ENCODE measurements around the gene DGKG. TPM values are rescaled to one million over a fixed set of nuclear protein-coding genes. Genes with fewer than 3 reads are reported as not detected.

Gene DGKG
- total RNA-seq, 1 experiment from 2014 or later = 15.0 TPM

DNA sequence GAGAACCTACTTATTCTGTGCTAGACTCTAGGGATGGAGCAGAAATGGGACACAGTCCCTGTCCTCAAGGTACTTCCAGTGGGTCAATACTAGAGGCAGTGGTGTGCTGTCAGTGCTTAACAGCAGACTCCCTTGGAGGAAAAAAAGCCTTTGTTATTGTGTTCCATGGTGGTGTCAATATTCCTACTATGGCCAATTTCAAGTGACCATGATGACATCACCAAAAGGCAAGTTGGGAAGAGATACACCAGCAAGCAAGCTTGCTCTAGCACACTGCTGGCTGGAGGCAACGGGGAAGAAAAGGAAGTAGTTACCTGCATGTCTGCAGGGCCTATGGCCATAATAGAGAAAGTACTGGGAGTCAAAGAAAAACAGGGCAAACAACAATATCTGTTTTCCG, 163.6 kb downstream of the DGKG start:
- in situ Hi-C loops (cut with HindIII; ENCODE audit: low pct_unique_long_range_greater_than_20kb, low sequenced_read_pairs) = no loop called here
- DNase-seq (ENCODE audit: low read depth) = no peak

DNA sequence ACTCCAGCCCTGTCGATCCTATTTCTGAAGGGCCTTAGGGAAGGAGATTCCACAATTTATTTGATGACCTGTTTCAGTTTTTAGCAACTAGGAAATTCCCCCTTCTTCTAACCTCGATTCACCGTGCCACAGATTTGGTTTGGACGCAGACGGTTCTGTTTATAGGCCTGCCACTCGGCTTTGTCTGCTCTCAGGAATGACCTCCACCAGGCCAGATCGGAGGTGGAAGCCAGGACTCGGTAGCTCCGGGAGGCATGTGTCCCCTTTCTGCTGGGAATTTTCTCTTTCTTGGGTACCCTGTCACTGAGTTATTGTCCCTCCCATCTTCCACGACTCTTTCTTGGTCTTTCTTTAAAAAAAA, 167.6 kb downstream of the DGKG start:
- DNase-seq (ENCODE audit: low read depth) = no peak
- in situ Hi-C loops (cut with HindIII; ENCODE audit: low pct_unique_long_range_greater_than_20kb, low sequenced_read_pairs) = no loop called here

DNA sequence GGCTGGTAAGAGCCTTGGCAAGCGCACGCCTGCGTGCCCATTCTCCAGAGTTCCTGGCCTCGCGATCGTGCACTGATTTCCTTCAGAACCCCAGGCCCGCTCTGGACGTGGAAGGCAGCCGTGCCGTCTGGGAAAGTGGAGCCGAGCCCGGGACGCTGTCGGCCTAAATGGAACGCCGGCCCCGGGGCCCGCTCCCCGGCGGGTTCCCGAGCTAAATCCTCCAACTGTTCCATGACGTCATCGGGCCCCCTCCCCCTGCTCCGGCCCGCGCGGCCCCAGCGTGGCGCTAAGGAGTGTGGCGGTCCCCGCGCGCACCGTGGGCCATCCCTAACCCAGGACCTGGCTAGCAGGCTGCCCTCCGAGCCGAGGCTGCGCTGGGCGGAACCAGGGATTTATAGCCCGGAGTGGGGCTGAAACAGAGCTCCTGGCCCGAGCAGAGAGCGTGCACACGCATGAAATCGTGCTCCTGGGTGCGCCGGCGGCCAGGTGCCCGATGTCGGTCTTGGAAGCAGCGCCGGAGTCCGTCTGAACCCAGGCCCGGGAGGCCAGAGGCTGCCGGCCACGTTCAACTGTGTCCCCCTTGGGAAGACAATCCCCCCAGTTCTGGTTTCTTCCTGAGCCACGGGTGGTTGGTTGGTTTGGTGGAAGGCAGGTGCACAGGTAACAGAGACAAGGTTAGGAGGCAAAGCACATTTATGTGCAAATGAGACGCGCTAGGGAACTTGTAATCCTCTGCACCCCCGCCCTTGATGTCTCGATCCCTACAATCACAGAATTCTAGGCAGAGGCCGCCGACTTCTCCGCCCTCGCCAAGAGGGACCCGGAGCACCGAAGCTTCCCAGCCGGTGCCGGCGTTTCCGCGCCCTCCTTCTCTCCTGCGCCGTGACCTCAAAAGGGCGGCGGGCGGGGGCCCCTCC, 168.2 kb downstream of the DGKG start:
- in situ Hi-C loops (cut with HindIII; ENCODE audit: low pct_unique_long_range_greater_than_20kb, low sequenced_read_pairs) = no loop called here
- DNase-seq (ENCODE audit: low read depth) = no peak

DNA sequence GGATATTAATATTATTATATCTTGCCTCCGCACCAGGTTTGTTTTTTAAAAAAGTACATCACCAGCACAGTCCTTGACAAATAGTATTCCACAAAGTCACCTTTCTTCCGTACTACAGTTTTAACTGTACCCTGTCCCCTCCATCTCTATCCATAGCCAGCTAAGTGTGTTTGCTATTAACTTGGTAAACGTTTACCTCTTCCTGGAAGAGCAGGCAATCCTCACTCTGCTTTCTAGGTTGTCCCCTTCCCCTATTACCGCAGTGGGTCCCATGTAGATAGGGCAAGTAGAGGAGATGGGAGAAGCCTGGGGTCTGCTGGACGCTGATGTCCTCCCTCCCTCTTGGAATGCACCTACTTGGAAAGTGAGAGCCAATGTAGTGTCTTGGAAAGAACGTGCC, 169.2 kb downstream of the DGKG start:
- in situ Hi-C loops (cut with HindIII; ENCODE audit: low pct_unique_long_range_greater_than_20kb, low sequenced_read_pairs) = no loop called here
- DNase-seq (ENCODE audit: low read depth) = no peak

DNA sequence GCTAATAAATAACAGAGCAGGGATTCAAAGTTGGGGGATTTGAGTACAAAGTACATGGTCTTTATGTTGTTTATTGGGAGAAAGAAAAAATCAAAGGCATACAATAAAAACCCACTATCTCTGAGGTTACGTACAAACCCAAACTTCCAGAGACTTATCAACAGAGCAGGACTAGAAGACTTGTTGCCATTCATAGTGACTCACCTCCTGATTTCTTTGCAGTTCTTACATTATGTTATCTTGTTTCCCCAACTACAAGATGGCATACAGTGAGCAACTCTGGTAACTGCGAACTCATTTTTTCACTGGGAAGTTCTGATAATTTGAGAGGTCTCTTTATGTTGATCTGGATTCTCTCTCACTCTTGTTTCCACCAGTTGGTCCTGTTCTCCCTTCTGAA, 172.5 kb downstream of the DGKG start:
- in situ Hi-C loops (cut with HindIII; ENCODE audit: low pct_unique_long_range_greater_than_20kb, low sequenced_read_pairs) = no loop called here
- DNase-seq (ENCODE audit: low read depth) = no peak

DNA sequence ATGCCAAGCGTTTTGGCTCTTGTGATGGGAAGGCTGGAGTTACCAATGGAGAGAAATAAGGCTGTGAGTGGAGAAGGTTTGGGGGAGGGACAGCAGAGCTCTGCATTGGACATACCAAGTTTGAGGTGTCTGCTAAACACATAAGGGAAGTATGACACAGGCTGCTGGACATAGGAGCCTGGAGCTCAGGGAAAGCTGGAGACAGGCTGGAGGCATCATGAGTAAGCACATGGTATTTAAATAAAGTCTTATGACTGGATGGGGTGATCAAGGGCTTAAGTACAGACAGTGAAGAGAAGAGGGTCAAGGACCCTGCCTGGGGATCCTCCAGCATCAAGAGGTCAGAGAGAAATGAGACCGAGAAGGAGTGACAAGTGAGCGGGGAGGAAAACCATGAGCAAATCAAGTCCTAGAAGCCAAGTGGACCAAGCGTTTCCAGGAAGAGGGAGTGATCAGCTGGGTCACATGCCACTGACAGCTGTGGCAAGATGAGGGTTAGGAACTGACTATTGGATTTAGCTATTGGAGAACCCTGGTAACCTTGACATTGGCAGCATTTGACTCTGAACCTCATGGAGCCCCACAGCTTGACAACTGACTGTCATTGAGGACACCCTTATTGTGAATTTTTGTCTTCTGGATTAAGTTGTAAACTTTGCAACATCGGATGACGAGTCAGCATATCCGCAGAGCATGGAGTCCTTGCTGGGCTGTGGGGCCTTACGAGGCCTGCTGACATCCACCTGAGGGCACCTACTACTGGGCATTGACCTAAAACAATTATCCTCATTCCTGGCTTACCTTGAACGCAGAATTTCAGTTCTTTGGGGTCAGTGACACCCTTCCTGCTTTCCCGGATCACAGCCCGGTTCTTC, 174.4 kb downstream of the DGKG start:
- in situ Hi-C loops (cut with HindIII; ENCODE audit: low pct_unique_long_range_greater_than_20kb, low sequenced_read_pairs) = no loop called here
- no peak for DNase-seq (ENCODE audit: low read depth)

DNA sequence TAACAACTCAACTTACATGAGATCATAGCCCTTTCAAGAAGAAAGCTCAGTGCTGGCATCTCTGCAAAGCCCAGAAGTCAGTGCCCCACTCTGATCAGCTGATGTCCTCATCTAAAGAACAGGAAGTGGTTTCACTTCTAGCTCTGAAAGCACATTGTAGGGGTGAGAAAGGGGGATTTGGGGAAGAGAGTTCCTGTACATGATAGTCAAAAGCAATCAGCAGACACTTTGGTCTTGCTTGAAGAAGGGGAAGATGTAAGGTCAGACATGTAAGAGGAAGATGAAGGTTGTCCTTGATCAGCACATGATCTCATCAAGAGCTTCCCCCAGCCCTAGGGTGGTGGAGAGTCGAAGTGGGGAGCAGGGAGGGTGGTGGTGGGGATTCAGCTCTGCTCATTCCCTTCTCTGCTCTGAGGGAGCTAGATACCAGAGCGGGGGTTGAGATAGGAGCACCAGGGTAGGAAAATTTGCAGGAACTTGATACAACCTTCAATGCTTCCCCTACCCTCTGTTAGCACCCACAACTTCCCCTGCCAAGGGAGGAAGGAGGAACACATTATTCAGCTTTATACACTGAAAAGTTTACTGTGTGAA, 176.7 kb downstream of the DGKG start:
- in situ Hi-C loops (cut with HindIII; ENCODE audit: low pct_unique_long_range_greater_than_20kb, low sequenced_read_pairs) = no loop called here
- DNase-seq (ENCODE audit: low read depth) = no peak

DNA sequence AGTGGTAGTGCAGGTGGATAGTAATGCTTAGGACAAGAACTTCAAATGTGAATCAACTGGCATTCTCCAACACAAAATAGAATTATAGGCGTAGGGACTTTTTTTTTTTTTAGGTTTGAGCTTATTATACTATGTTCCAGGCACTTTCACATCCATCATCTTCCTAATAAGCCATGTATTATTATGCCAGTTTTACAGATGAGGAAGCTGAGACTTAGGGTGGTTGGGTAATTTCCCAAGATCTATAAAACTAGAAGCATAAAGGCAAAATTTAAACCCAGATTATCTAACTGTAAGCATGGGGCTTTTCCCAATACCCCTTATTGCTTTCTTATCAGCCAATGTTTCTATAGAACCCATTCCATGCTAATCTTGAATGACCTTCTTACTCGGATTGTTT, 178.0 kb downstream of the DGKG start:
- in situ Hi-C loops (cut with HindIII; ENCODE audit: low pct_unique_long_range_greater_than_20kb, low sequenced_read_pairs) = no loop called here
- DNase-seq (ENCODE audit: low read depth) = no peak

DNA sequence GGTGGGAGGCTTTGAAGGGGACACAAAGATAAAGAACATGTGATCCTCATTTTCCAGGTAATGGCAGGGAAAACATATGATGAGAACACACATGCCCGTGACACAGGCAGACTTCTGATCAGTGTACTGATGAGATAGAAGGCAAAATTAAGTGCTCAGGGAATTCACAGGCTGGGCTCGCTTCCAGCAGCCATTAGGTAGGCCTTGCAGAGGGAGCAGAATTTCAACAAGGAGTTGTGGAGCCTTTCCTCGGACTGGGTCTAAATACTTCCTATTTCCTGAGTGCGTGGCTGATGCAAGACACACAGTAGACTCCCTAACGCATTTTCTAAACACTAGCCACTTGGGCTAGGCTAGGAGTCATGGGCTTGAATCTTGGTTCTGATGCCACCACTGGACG, 179.2 kb downstream of the DGKG start:
- in situ Hi-C loops (cut with HindIII; ENCODE audit: low pct_unique_long_range_greater_than_20kb, low sequenced_read_pairs) = no loop called here
- DNase-seq (ENCODE audit: low read depth) = no peak

DNA sequence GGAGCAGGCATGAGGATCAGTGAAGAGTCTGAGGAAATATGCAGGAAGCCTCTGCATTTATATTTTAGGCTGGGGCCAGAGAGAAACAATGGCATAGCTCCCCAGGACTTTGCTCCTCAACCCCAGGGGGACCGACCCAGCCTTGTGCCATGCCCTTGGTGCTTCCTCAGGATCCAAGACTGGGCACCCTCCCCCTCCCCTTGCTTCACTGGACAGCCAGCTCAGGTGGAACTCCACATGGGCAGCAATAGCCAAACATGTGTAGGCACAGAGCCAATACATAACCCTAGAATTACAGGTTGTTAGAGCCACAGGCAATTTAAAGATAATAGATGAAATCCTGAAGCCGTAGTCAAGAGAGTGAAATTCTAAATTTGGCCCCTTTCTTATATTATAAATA, 180.1 kb downstream of the DGKG start:
- no peak for DNase-seq (ENCODE audit: low read depth)
- in situ Hi-C loops (cut with HindIII; ENCODE audit: low pct_unique_long_range_greater_than_20kb, low sequenced_read_pairs) = no loop called here

DNA sequence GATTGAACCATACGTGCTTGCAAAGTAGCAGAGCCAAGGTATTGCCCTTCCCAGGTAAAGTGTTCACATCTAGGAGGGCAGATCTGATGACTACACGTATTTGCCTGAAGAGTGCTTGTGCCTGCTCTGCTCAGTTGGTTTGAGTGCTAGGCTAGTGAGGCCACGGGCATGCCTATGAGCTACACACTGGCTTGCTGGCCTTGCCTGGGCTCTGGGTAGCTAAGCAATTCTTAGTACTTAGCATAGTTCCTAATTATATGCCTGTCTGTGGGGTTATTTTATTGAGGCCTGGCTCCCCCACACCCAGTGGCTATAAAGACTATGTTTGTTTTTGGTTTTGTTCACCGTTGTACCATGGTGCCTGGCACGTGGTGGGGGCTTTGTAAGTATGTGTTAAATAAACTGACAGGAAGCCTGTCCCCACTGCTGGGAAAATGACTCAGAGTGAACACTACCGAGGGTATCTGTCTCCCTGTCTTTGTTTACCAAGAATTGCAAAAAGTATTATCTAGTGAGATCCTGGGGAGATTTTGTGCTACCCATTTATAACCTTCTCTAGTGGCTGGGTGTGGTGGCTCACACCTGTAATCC, 181.0 kb downstream of the DGKG start:
- in situ Hi-C loops (cut with HindIII; ENCODE audit: low pct_unique_long_range_greater_than_20kb, low sequenced_read_pairs) = no loop called here
- no peak for DNase-seq (ENCODE audit: low read depth)

DNA sequence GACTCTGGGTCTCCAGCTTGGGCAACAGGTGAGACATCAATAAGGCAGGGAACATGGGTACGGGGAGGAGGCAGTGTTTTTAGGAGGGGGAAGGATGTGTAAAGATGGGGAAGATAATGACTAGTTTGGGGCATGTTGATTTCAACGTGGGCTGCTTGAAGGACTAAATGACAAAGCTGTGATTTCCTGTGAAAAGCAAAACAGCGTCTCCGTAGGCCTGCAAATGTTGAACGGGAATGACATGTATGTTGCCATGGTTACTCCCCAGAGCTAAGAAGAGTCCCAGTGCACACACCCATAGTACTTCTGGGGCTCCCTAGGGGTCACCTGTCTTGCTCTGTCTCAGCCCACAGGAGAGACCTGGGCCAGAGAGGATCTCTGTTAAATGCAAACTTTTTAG, 181.9 kb downstream of the DGKG start:
- DNase-seq (ENCODE audit: low read depth) = no peak
- in situ Hi-C loops (cut with HindIII; ENCODE audit: low pct_unique_long_range_greater_than_20kb, low sequenced_read_pairs) = no loop called here

DNA sequence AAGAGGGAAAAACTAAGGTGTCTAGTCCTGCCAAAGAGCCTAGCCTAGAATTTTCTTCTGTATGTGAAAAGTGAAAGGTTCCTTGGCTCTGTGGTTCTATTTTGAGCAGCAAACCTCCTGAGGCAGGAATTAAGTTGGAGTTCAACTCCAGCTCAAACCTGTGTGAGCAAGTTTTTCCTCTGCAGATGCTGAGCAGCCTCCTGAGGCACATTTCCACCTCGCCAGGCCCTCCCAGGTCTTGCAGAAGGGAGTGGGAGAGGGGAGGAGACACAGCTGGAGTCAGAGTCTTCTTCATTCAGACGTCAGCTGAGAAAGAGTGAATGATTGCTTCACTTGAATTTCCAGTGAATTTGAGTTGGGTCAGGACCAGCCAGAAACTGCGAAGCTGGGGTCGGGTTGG, 183.6 kb downstream of the DGKG start:
- no peak for DNase-seq (ENCODE audit: low read depth)
- in situ Hi-C loops (cut with HindIII; ENCODE audit: low pct_unique_long_range_greater_than_20kb, low sequenced_read_pairs) = no loop called here

DNA sequence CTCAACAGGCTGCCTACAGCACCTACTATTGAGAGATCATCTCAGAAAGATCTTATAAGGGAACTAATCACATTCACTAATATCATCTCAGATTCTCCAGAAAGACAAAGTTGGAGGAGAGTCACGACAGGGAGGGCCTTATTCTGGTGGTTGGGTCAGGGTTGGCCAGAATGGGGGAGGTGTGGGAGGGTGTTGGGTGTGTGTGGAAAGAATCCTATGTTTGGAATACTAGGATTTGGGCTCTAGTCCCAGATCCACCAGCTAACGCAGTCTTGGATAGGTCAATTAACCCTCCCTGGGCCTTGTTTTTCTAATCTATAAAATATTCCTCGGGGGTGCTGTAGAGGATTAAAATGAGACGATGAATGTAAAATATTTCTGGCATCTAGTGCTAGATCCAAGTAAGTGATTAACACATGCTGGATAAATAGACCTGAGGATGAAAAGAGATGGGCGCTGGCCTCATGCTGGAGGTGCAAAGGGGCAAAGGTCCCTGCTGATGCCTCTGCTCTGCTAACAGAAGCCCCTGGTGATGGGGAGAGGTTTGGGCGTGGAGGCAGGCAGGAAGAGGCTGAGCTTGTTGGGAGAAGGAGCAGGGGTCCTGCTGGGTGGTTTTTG, 185.6 kb downstream of the DGKG start:
- in situ Hi-C loops (cut with HindIII; ENCODE audit: low pct_unique_long_range_greater_than_20kb, low sequenced_read_pairs) = no loop called here

DNA sequence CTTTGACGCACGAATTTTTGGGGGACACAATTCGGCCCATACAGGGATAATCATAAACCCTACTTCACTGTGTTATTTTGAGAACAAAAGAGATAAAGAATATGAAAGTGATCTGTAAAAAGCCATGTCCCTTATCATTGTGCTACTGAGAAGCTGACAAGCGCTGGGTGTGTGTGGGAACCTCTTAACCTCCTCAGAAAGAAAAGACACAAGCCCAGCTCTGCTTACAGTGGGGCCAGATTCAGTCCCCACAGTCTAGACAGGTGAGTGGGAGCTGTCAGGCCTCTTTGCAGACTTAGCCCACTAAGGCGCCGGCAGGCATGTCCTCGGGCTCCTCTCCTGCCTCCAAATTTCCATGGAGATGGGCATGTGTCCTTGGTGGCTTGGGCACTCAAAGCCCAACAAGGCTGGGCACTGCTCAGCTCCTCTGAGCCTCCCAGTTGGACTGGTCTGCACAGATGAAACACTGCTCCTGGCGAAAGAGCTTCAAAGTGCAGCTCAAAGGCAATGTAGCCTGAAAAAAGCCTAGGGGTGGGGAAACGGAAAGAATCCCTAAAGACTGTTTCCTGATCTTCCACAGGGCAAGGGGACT, 188.7 kb downstream of the DGKG start:
- in situ Hi-C loops (cut with HindIII; ENCODE audit: low pct_unique_long_range_greater_than_20kb, low sequenced_read_pairs) = no loop called here

More for the DNA sequence above, 185.6 kb downstream of the DGKG start:
- DNase-seq (ENCODE audit: low read depth) = no peak

DNA sequence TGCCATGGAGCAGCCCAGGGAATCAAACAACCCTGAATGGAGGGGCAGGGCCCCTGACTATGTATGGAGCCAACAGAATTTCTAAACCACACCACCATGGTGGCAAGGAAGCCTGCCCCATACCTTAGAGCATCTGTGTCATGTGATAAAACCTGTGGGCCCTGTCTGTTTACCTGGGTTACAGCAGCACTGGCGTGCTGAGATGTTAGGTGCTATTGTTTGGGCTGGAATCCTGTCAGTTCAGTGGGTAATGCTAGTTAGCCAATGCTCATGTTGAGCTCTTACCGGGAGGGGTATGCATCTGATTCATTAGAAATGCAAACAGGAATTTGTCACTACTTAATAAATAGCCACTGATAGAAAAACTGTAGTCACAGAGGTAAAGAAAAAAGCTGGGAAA, 189.7 kb downstream of the DGKG start:
- DNase-seq (ENCODE audit: low read depth) = no peak
- in situ Hi-C loops (cut with HindIII; ENCODE audit: low pct_unique_long_range_greater_than_20kb, low sequenced_read_pairs) = no loop called here

More for the DNA sequence above, 188.7 kb downstream of the DGKG start:
- no peak for DNase-seq (ENCODE audit: low read depth)

DNA sequence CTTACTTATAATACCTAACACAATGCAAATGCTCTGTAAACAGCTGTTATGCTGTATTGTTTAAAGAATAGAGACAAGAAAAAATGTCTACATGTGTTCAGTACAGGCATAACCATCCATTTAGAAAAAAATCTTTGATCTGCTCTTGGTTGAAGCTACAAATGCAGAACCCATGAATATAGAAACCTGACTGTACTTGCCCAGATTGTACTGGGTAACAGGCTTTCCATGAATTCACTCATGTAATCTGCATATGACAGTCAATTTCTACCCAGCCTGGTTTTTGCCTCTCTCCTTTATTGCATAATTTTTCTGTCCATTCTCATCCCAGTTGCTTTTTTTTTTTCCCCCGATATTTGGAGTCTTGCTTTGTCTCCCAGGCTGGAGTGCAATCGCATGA, 190.5 kb downstream of the DGKG start:
- in situ Hi-C loops (cut with HindIII; ENCODE audit: low pct_unique_long_range_greater_than_20kb, low sequenced_read_pairs) = no loop called here
- DNase-seq (ENCODE audit: low read depth) = no peak

DNA sequence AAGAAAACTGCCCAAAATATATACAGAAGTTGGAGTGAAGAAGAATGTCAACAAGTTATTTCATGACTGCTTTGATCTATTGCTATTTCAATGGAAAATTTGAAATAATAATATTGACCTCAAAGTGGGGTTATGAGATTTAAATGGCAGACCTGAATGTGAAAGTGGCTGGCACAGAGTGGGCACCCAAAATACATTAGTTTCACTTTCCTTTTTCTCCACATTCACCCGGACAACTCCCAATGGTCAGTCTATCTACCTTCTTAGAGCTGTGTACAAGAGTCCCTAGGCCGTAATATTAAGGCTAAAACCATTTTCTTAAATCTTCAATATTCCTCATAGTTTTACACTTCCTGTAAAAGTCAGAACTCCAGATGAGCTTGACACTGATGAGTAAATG, 191.5 kb downstream of the DGKG start:
- in situ Hi-C loops (cut with HindIII; ENCODE audit: low pct_unique_long_range_greater_than_20kb, low sequenced_read_pairs) = no loop called here
- DNase-seq (ENCODE audit: low read depth) = no peak

Measured in Caki2 (cell line).